Hematopoietic multipotent progenitor cell treated with erythropoietin and hydrocortisone succinate and interleukin-3 and kit ligand, for 6 days (in vitro differentiated cells): ENCODE data around the gene TIGD1.
A peak's percentile ranks its signal among the peaks of the same experiment; 100 is the strongest.
"Not testable (repeated sequence)": the region's sequence is repeated elsewhere in the genome, so short reads cannot be mapped to it uniquely, and the experiment has no call there.

Source experiments
- DNase-seq: peaks from one replicate; pipeline ENCODE4 v3.0.0-alpha.2; 2015

TIGD1 gene

DNA sequence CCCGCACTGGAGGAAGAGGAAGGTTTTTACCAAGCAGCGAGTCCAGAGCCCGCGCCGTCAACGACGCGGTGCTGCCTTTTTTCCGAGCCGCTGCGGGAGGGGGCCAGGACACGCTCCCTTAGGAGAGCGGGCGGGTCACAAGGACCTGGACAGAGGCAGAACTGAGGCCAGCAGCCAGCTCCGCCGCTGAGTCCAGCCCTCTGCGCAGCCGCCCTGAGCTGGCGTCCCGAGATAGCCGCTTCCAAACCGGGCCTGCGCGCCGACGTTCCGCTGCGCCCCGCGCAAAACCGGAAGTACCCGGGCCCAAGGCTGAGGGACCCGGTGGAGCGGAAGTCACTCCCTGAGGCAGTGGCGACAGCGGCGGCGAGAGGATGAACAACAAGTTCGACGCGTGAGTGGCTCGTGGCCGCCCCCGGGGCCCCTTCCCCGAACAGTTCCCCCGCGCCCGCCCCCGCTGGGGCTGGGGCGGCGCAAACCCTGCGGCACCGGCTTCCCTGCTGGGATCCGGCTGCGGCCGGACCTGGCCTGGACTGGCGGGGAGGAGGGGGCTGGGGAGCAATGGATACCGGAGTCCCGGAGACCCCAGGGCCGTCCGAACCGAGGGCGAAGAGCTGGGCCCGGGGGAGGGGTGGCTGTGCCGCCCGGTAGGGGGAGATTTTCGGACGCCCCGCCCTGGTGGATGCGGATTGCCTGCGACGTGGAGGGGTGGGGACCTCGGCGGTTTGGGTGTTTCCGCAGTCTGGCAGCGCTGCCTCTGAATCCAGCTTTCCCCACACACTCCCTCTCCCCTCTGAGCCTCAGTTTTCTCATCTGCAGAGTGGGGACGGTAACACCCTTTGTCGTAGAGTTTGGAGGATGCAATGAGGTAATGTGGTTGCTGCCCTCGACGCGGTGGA is at the start of gene TIGD1, which contains the start of gene EIF4E2:
Gene TIGD1 (minus strand): TSS at position 204 of the 896 bp plus-strand sequence. CDS start 675 bp downstream, outside the sequence.
Gene EIF4E2 (plus strand): TSS at position 336 of the 896 bp plus-strand sequence. CDS start 36 bp downstream, at position 372.
- DNase-seq: peak; percentile 95

DNA sequence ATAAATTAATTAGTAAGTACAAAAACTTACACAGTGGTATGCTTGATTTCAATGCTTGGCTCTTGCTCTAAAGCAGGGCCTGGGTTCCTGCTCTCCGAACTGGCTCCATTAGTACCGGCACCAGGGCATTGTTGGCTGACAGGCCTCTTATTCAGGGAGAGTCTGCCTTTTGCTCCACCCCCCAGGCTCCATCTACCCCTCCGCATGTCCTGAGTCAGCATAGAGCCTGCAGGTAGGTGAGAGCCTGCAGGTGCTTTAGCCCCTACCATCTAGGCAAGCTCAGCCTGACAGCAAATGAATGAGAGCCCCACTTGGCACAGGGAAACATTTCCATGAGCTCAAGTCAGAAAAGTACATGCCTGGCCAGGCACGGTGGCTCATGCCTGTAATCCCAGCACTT is 47.9 kb upstream of the TIGD1 start:
- DNase-seq: no peak

DNA sequence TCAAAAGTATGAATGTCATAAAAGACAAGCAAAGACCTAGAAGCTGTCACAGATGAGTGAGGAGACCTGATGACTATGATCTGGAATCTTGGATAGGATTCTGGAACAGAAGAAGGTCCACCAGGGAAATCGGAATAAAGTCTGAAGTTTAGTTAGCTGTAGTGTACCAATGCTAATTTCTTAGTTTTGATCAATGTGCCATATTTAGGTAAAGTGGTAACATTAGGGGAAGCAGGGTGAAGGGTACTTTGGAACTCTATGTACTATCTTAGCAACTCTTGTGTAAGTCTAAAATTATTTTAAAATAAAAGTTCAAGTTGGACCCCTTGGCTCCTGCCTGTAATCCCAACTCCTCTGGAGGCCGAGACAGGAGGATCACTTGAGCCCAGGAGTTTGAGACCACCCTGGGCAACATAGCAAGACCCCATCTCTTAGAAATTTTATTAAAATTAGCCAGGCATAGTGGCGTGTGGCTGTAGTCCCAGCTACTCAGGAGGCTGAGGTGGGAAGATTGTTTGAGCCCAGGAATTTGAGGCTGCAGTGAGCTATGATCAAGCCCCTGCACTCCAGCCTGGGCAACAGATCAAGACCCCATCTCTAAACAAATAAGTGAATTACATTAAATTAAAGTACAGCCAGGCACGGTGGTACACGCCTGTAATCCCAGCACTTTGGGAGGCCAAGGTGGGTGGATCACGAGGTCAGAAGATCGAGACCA is 47.2 kb upstream of the TIGD1 start:
- no peak for DNase-seq

DNA sequence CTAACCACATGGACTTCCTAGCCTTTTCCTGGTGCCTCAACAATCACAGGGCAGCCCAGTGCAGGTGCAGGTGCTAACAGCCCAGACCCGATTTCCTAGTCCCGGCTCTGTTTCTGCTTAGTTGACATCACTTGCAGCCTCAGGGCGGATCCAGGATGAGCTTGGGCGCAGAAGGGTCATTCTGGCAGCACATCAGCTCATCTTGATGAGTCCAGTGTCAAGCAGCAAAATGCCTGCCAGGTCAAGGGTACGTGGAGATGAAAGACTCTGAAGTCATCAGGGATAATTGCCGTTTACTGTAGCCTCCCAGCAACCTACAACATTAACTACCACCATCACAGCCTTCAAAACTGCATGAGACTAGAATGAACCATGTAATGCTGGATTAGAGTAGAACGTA is 43.6 kb upstream of the TIGD1 start:
- no peak for DNase-seq

GRCh38 chr2:232592772-232593395 is 42.5 kb upstream of the TIGD1 start:
- no peak for DNase-seq

DNA sequence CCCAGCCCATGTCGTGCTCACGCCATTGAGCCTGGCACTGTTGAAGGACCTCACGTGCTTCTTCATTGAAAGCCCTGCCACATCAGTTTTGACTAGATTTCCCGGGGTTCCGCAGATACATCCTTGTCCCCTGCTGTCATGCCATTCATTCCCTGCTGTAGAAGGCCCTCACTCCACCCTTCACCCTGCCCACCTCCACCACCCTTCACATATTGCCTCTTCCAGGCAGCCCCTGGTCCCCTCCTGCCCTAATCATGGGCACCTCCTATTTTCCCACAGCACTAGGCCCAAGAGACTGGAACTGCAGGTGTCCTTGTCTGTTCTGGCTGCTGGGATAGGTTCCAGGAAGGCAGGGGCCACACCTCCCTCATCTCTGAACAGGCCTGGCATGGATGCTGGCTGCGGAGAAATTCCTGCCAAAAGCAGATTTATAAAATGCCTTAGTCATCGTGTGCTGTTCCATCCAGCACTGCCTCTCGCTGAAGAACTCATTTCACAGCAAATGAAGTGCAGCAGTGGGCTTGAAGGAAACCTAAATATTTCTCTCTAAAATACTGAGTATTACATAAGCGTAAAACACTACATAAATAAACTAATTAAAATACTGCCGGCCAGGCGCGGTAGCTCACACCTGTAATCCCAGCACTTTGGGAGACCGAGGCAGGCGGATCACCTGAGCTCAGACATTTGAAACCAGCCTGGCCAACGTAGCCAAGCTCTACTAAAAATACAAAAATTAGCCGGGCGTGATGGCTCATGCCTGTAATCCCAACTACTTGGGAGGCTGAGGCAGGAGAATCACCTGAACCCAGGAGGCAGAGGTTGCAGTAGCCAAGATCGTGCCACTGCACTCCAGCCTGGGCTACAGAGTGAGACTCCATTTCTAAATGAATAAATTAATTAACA is 38.6 kb upstream of the TIGD1 start:
- DNase-seq: no peak

DNA sequence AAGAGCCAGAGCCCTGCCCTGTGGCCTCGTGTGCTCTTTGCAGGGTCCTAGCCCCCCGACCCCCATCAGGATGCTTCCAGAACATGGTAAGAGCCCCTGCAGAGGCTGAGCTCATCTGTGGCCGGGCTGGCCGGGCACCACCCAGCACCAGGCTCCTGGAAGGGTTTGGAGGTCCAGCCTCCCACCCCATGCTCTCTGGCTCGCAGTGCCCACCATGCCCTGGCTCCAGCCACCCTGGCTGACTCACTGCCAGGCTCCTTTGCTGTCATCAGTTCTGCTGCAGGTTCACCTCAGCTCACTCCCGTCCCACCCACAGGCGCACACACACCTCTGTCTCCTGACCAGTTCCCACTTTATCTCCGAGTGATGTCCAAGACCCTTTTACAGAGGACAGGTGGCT is 37.7 kb upstream of the TIGD1 start:
- DNase-seq: no peak

DNA sequence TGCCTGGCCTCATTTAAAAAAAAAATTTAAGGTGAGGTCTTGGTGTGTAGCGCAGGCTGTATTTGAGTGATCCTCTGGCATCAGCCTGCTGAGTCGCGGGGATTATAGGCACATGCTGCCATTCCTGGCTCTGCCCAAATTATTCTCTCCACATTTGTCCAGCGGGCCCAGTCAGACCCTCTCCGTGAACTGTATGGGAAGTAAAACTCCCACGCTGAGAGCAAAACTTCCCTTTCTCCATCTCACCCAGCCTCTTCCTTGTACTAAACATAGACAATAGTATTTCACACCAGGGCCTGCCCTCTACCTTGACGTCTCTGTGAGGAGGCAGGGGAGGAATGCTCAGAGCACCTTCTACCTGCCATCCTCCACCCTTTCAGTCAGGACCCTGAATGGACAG is 37.2 kb upstream of the TIGD1 start:
- no peak for DNase-seq

GRCh38 chr2:232586943-232587505 is 36.7 kb upstream of the TIGD1 start:
- DNase-seq: no peak

- no peak for DNase-seq
Observed at GRCh38 chr2:232584238-232584637, 33.9 kb upstream of the TIGD1 start.

GRCh38 chr2:232581725-232582124 is 31.4 kb upstream of the TIGD1 start:
- DNase-seq: no peak

DNA sequence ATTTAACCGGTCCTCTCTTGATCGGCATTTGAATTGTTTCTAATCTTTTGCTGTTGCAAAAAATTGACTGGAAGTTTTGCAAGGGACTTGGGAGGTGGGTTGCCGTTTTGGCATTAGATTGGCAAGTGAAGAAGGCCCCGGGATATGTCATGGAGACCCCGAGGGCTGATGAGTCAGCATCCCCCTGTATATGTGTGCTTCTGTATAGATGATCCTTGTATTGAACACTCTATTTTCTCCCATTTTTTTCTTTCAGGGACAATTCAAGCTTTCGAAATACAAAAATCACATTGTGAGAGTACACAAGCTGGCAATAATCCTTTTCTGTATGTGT is 30.3 kb upstream of the TIGD1 start:
- no peak for DNase-seq

DNA sequence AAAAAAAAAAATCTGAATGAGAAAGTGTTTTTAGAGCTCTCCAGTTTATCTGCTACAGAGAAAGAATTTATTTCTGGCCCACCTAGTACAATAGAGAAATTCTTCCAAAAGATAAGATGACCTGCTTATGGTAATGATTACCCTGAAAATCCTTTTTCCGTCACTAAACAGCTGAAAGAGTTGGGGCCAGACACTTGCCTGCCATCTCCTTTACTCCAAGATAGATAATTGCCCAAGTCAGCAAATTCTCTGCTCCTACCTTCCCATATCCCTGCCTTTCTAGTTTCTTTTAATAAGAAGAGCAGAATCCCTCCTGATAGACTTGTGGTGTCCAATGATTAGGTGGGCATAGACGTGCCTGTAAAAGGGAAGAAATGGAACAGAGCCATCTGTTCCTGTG is 28.3 kb upstream of the TIGD1 start:
- DNase-seq: no peak

GRCh38 chr2:232577841-232578240 is 27.5 kb upstream of the TIGD1 start:
- no peak for DNase-seq

- no peak for DNase-seq
Observed at GRCh38 chr2:232576995-232577394, 26.6 kb upstream of the TIGD1 start.

- DNase-seq: no peak
Observed at GRCh38 chr2:232575404-232575746, 25.0 kb upstream of the TIGD1 start.

GRCh38 chr2:232574674-232575403 is 24.5 kb upstream of the TIGD1 start:
- no peak for DNase-seq

GRCh38 chr2:232573771-232574435 is 23.5 kb upstream of the TIGD1 start:
- no peak for DNase-seq

DNA sequence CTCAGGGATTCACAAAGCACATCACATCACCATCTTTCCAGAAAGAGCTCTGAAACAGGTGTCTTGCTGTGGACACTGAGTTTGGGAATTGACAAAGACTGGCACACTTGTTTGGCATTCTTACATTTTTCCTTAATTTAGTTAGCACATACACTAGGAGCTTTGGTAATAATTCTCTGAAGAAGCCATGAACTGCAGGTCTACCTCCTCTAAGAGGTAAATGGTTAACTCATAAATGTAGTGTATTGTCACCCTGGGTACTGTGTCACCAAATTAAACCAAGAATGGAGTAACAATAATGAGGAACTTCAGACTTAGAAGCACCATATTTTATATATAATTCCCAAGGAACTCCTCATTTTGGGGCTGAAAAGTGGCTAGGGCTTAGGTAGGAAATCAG is 22.7 kb upstream of the TIGD1 start:
- no peak for DNase-seq

GRCh38 chr2:232571026-232571474 is 20.7 kb upstream of the TIGD1 start:
- no peak for DNase-seq

GRCh38 chr2:232570481-232570880 is 20.1 kb upstream of the TIGD1 start:
- DNase-seq: not testable (repeated sequence)
